HG03159 (cell line): Measurements from ENCODE around the gene TPO.
"Not testable (repeated sequence)": the region's sequence is repeated elsewhere in the genome, so short reads cannot be mapped to it uniquely, and the experiment has no call there.

Experiments used
- ATAC-seq: cut with Tn5 transposase; IDR thresholded peaks from one replicate; pipeline ENCODE4 v1.9.1; 2021; ENCODE audit warnings: mild to moderate bottlenecking, moderate library complexity; ENCODE audit not compliant: unreplicated experiment

The TPO gene

DNA sequence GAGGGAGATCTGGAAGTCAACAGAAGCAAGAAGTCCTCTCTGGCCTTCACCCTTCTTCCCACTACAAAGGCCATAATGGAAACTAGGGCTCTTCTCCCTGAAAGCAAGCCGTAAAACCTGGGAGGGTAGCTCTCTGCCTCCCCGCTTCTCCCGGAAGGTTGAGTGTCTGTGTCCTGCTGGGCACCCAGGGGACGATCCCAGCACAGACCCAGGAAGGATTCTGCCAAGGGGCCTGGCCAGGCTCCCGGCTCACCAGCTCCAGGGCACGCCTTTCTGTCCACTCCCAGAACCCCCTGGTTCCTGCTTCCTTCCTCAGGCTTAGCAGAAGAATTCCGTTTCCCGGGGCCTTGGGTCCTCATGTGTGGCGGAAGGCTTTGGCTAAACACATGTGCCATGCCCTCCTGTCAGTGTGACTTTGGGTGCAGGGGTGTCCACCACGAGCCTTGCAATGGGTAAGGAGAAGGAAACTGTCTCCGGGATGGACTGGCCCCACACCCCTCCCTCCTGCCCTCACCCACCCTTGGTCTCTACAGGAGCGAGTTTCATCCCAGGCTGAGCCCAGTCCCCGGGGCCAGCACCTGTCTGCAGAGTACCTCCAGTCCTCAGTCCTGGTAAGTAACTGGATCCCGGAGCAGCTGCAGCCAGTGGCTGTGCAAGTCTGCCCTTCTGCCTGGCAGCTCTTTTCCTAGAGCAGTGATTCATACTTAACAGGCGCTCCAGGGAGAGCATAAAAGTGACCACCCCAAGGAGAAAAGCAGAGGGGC lies 135.8 kb downstream of the TPO start:
- ATAC-seq: no peak

DNA sequence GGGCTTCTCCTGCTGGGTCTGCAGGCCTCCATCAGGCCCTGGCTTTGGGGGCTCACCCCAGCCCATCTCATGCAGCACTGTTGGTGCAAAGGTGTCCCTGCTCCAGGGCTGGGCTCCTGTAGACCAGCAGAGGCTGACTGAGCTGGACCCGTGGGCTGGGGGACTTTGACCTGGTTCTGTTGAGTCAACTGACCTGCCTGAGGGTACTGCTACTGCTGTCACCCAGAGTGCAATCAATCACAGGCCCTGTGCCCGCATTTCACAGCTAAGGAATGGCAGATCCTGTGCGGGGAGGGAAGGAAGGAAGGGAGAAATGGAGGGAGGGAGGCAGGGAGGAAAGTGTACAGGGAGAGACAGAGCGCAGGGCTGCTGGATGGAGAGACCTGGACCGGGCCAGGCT lies 136.8 kb downstream of the TPO start:
- ATAC-seq: no peak

DNA sequence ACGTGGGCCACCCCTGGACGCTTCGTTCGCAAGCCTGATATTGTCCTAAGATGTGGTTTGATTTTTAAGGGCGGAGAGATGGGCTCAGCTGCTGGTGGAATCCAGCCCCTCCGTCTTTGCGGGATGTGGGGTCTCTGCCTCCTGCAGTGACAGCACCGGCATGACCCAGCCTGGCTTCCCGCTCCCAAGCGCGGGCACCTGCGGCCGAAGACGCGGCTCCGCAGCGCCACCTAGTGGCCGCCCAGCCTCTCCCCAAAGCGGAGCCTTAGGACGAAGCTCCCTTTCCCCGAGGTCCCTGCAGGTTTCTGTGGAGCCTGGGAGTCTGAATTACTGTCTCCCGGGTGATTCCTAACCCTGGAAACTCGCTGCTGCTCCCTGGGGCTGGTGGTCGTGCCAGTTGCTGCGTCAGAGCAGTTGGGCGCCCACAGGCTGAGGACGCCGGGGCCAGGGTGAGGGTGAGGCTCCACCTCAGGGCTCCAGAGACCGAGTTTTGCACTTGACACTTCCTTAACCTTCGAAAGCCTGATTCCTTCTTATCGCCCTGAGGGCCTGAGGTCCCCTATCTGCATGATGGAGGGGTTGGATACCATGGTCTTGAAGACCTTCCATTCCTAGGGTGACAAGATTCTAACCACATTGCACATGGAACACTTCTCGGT lies 137.5 kb downstream of the TPO start:
- peak; percentile 79 for ATAC-seq

DNA sequence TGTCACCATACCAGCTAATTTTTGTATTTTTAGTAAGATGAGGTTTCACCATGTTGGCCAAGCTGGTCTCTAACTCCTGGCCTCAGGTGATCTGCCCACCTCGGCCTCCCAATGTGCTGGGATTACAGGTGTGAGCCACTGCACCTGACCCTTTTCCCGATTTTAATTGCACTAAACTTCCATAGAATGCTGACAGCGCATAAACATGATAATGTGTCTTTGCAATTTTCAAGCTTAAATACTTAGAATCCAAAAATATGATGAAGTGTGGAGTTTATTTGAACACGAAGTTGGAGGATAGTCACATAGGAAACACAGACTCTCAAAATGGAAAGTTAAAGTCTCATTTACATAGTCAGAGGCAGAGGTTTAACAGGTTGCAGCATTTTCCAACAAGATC lies 138.6 kb downstream of the TPO start:
- no peak for ATAC-seq

DNA sequence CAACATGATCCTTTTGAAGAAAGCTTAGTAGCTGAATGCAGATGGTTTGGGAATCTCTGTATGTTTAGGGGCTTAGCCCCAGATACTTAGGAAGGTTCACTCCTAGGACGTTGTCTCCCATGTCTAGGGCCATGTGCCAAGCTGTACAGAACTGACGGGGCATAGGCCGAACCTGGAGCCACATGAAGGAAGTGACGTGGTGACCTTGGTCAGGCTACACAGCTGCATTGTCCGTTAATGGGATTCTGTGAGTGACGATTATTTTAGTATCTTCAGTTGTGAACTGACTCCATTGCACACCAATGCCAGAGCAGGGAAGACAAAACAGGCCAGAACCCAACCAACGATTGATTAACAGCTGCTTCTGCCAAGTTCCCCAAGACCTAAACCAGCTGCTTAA lies 139.3 kb downstream of the TPO start:
- no peak for ATAC-seq

DNA sequence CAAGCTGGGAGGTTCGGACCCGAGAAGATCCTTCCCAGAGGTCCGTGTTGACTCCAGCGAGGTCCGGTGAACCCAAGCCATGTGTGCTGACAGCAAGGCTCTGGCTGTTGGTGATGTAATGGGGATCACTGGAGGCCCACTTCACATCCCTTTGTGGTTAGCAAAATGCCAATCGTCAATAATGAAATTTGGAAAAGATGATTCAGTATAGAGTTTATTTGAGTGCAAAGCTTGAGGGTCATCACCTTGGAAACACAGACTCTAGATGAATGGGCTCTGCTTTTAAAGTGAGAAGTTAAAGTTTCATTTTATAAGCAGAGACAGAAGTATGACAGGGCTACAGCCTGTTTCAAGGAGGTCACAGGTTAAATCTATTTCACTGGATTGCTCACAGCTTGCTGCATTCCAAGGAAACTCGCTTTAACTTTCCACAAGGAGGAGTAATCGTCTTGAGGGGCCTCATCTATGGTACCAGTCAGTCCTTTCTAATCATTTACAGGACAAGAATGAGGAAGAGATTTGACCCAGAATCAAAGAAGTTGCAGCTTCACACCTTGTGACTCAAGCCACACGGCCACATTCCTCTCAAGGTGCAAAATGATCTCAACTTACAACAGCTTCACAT lies 140.5 kb downstream of the TPO start:
- no peak for ATAC-seq

DNA sequence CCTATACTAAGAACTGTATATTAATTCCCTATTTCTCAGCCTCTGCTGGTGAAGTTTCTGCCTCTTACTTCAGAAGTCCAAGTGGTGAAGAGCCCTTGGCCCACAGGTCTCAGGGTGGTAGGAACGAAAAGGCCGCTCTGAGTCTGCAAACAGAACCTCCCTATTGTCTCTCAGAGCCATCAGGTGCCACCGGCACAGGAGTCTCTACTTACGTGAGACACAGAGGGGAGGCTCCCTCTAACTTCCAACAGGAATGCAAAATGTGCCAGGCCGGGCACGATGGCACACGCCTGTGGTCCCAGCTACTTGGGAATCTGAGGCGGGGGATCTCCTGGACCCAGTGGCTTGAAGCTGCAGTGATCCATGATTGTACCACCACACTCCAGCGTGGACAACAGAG lies 143.0 kb downstream of the TPO start:
- no peak for ATAC-seq

DNA sequence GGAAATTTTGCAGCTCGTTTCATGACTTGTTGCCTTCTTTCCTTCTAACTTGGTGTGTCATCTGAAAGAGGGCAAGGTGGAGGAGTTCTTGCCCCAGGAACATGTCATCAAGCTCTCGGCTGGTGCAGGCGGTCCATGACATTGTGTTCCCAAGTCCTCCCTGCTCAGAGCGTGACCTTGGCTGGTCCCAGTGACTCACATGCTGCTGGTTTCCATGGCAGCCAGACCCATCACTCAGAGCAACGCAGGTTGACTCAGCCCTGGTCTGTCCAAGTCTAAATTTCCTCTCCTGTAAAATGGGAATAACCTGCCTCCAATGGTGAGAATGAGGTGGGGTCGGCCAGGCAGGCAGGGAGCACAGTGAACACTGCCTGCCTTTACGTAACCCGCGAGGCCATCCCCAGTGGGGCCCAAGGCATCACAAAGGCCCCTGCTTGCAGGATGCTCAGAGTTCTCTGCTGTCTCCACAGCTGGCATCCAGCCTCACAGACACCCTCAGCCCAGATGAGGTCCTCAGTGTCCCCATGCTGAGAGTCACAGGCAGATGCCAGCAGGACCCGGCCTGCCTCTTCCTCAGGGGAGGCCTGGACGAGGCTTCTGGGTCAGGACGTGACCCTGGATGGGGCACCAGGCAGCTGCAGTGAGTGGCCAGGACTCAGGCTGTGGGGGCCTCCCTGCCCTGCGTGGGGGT lies 143.7 kb downstream of the TPO start:
- no peak for ATAC-seq

DNA sequence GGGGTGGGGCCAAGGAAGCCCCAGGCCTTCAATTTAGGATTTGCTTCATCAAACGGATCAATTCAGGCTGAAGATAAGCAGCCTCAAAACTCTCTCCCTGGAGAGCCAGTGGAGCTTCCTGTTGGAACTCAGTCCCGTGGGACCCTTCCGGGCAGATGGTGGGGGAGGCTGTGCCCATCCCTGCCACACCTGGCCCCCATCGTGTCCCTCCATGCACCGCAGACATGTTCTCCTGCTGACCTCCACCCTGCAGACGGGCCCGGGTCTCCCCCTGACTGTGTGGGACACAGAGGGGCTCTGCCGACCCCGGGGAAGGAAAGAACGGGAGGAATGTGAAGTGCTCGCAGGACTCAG lies 144.2 kb downstream of the TPO start:
- ATAC-seq: no peak

DNA sequence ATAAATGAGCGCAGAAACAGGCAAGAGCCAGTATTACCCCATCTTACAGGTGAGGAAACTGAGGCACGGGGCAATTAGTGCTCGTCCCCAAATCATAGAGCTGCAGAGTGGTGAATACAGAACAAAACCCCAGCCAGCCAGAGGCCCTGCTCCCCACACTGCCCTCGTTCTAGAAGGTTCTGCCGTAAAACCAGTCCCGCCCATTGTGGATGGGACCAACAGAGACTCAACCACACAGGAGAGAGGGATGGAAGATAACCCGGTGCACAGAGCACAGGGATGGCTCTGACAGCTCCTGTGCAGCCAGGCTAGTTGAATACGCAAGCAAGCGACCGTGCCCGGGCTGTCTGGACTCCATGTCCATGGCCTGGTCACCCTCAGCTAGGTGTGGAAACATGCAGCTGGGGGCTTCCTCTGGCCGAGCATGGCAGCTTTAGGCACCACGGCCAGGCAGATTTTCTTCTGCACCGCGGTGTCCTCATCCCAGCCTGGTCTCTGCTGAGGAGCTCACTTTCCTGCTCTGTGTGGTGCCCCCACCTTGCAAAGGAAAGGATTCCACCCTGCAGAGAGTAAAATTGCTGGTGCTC lies 146.4 kb downstream of the TPO start:
- ATAC-seq: no peak

DNA sequence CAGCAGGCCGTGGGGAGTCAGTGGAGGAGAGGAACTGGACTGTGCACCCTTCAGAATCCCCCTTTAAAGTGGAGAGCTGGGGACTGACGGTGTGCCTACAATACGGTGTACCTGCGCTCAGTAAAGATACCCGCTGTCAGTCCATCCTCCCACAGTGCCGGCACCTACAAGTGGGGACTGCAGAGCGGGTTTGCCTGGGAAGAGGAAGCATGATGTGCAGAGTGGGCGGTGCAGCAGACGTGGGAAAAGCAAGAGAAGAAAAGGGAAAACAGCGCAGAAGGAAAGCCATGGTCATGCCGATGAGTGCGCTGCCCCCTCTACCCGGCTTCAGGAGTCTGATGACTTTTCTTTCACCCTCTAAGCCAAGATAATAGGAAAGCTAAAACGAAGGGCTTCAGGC lies 148.0 kb downstream of the TPO start:
- ATAC-seq: no peak

DNA sequence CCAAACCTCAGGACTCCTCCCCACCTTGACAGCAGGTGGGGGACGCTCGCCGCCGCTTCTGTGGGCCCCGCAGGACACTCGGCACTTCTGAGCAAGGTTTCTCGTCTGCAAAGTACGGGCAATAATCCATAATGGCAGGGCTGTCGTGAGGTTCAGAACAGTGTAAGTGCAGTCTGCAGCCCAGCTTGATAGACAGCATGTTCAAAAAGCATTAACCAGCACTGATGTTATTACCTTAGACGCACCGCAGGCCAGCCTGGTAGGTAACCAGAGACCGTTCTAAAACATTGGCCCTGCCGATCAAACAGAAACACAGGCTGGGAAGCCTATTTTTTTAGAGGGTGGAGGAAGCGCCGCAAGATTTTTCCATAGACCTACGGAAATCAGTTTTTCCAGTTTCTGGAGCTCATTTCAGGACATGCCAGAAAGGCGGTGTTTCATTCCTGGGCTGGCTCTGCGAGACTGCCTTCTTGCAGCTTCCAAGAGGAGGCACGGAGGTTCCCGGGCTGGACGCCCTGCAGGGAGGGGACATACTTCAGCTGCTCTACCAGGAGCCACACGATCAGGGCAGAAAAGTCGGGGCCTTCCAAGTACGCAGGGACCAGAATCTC lies 148.7 kb downstream of the TPO start:
- ATAC-seq: no peak

DNA sequence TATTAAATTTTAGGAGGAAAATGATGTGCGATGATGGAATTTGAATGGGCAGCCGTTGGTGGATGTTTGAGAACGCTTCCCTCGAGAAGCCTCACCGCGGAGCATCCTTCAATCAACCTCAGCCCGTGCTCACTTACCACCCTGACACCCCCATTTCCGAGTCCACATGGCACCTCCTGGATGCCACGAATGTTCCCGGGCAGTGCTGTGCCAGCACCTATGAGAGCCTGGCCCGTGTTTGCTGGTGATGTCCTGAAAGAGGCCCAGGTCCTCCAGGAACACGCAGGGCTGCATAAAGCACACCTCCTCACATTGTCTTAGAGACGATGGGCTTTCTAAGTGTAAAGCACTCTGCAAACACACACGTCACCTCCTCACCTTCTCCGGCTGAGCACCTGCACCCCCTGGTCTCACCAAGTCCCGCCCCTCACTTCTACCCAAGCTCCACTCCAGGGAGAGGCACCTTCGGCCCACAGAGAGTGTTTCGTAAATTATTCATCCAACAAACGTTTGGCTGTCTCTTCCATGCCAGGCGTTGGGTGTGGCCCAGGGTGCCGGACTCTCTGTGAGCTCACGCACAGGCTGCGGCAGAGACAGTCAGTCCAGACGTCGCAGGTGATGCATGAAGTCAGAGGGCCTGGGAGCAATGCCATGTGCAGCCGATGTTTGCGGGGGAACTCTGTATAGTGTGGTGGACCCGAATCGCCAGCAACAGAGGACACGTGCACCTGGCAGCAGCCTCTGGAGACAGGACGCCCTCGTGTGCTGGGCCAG lies 150.0 kb downstream of the TPO start:
- no peak for ATAC-seq

DNA sequence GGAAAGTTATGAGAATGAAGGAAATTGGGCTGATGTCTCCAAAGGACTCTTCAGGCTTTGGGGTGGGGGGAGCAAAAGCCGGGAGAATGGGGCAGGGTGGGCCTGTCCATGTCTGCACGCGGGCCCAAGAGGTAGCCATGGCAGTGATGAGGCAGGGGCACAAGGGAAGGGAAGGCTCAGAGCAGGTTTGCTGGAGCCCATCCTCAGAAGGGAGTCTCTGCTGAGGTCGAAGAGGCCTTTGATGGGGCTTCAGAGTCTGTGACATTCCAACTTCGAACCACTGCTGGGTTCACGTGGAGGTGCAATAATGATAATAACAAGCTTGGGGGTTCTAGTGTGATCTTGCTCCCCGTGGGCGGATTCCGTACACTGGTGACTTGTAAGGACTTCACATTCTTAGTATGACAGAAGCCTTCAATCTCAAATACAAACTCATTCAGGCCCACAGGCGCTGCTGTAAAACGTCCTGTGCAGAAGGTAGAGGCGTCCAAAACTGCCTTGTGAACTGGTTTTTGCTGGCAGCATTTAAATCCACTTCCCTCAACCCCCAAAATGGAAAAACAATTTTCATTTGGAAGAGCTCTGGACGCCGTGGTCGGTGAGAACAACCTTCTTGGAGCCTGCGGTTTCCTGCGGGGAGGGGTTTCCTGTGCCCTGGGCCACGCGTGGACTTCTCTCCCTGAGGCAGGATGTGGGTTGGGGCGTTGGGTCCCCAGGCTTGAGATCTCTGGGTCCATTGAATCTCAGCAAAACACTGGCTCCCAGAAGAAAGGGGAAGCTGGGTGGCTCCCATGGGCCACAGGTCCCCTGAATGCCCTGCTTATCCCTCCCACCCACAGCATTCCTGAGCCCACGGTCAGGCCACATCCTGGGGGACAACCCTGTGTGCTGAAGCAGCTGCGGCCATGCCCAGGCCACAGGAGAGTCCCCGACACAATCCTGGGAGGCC lies 151.0 kb downstream of the TPO start:
- ATAC-seq: no peak

DNA sequence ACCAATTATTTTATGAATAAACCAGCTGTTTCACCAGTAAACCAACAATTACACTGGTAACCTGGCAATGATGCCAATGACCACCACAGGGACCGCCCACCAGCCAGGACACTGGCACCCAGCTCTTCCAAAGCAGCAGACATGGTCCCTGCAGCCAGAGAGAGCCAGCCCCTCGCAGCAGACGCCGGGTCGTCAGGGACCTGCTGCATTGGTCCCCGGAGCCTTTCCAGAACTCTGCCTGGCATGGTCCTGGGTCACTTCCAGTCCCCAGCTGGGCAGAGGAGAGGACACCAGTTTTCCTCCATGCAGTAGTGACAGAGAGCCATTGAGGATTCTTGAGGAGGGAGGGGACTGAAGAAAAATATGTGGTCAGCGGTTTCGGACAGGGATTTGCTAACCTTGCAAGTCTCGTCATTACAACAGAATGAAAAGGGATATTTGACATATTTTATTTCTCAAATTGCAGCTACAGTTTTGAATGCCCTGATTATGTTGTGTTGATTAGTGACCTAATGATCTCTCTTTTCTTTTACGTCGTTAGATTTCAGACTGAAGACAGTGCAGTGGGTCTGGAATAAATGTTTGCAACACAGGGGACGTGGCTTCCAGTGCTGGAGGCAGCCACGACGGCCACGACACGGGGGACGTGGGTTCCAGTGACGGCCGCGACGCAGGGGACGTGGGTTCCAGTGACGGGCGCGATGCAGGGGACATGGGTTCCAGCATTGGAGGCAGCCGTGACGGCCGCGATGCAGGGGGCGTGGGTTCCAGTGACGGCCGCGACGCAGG lies 154.5 kb downstream of the TPO start:
- ATAC-seq: no peak

DNA sequence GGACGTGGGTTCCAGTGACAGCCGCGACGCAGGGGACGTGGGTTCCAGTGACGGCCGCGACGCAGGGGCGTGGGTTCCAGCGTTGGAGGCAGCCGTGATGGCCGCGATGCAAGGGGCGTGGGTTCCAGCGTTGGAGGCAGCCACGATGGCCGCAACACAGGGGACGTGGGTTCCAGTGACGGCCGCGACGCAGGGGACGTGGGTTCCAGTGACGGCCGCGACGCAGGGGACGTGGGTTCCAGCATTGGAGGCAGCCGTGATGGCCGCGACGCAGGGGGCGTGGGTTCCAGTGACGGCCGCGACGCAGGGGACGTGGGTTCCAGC lies 155.0 kb downstream of the TPO start:
- not testable (repeated sequence) for ATAC-seq

DNA sequence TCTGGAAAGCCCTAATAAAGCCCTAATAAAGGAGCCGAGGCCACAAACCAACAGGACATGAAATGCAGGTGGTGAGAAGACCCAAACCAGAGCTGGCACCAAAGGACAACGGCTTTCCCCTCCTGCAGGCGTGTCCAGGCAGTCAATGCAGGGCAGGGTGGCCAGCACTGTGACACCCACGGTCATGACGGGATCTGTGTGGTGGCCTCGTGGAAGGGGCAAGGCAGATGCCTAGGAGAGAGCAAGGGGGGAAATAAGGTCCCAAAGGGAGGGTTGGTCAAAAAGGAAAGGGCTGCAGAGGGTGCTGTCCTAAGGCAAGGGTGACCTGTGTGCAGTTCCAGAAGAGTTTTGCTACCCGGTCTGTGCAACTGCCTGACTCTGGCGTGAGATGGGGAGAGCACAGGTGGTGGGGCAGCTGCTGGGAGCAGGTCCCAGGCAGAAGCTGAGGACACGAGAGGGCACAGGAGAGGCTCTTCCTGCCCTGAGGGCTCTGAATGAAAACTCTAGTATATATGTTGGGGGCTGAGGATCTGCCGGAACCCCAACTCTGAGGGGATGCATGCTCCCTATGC lies 156.7 kb downstream of the TPO start:
- ATAC-seq: no peak
